NT2/D1 (cell line): ENCODE data around the gene NSMCE1.

Experiments used
- DNase-seq: peaks from one replicate; pipeline ENCODE4 v3.0.0-alpha.2; 2011; ENCODE audit warnings: low read depth, low spot score
- H3K27me3 ChIP-seq: 2 replicates; pipeline ENCODE4 v1.6.0; 2011; ENCODE audit warnings: mild to moderate bottlenecking; ENCODE audit not compliant: insufficient read length, insufficient read depth
- H3K36me3 ChIP-seq: 2 replicates; pipeline ENCODE4 v1.6.1; 2011; ENCODE audit warnings: mild to moderate bottlenecking, low read length, mixed read lengths; ENCODE audit not compliant: insufficient read depth, insufficient read length
- H3K4me1 ChIP-seq: 2 replicates; pipeline ENCODE4 v1.5.1; 2011; ENCODE audit not compliant: insufficient read depth, insufficient read length
- H3K4me3 ChIP-seq: 2 replicates; pipeline ENCODE4 v1.5.1; 2011; ENCODE audit warnings: low read depth; ENCODE audit not compliant: insufficient read length
- H3K9ac ChIP-seq: 2 replicates; pipeline ENCODE4 v1.6.0; 2011; ENCODE audit warnings: low read depth; ENCODE audit not compliant: insufficient read length
- H3K9me3 ChIP-seq: 2 replicates; pipeline ENCODE4 v1.5.1; 2011; ENCODE audit warnings: mild to moderate bottlenecking, low read length; ENCODE audit not compliant: insufficient read depth
- SUZ12 ChIP-seq: IDR thresholded peaks from 2 replicates; pipeline ENCODE4 v1.6.1; 2011; ENCODE audit not compliant: insufficient read length, insufficient read depth; ENCODE audit errors: extremely low read depth
- YY1 ChIP-seq: IDR thresholded peaks from 2 replicates; pipeline ENCODE4 v1.6.1; 2011; ENCODE audit not compliant: insufficient read length, insufficient read depth
- ZNF274 ChIP-seq: IDR thresholded peaks from 2 replicates; pipeline ENCODE4 v1.6.1; 2011; ENCODE audit warnings: mild to moderate bottlenecking, low read depth, low read length

Gene NSMCE1

DNA sequence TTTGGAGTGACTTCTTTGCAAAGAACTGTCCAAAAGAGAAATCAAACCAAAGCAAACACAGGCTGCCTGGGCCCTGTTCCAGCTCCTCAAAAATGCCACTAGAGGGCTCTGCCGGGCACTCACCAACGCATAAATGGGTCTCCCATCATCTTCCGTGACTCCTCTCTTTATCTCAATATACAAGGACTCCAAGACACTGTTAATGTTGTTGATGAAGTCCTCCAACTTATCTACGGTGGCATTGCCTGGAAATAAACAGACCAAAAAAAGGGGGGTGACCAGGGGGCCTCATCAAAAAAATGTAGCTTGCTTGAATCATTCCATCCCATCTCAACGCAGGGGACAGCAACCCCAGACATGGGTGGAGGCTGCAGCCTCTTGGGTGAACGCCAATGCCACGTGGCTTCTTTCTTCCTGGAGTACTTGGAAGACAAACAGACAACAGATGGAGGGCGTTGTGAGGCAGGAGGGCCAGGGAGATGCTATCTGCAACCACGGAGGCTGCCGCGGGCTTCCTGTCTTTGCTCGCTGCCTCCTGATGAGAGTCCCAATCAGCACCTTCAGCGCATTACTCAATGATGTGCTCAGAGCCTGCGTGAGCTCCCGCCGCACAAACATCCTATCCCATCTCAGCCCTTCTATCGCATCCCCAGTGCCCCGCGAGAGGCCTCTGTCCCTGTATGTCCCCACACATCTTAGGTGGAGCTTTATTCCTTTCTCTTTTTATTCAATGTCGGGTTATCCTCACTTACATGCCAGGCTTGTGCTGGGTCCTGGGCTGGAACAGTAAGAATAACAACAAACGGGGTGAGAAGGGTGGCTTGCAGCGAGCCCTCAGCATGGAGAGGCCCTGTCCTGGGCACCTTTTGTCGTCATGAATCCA, 33.3 kb downstream of the NSMCE1 start:
- DNase-seq = peak; percentile 35
- Histone ChIP-seq H3K36me3 (peaks cover 46% of the 10 kb centered on the region), H3K4me1 (peaks cover 11% of the 10 kb centered on the region), H3K27me3 (no peaks in the 10 kb centered on the region), H3K9me3 (no peaks in the 10 kb centered on the region), H3K4me3 (no peak overlapping the region), H3K9ac (no peak overlapping the region)
- TF ChIP-seq ZNF274 (no peak), SUZ12 (no peak), YY1 (no peak)

DNA sequence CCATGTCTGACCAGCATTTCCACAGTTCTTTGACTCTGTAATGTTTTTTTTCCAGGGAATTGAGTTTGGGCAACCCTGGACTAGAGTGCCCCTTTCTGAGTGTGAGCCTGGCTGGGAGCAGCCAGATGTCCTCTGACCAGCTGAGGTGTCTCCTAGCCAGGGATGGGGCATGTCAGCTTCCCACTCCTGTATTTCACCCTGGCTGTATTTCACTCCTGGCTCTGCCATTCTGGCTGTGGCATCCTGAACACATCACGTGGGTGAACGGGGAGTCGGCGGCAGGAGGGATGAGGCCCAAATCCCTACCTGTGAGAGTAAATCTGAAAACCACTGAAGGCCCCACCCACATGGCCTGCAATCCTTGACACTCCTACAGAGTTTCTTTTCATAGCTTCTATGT, 34.0 kb downstream of the NSMCE1 start:
- no peak for DNase-seq
- no peaks in the 10 kb centered on the region for H3K9me3 ChIP-seq
- no peaks in the 10 kb centered on the region for H3K27me3 ChIP-seq
- TF ChIP-seq ZNF274 = no peak
- TF ChIP-seq YY1 = no peak
- TF ChIP-seq SUZ12 = no peak
- peaks cover 49% of the 10 kb centered on the region for H3K36me3 ChIP-seq
- H3K4me3 ChIP-seq = no peak overlapping the region
- no peak overlapping the region for H3K9ac ChIP-seq
- peaks cover 11% of the 10 kb centered on the region for H3K4me1 ChIP-seq

DNA sequence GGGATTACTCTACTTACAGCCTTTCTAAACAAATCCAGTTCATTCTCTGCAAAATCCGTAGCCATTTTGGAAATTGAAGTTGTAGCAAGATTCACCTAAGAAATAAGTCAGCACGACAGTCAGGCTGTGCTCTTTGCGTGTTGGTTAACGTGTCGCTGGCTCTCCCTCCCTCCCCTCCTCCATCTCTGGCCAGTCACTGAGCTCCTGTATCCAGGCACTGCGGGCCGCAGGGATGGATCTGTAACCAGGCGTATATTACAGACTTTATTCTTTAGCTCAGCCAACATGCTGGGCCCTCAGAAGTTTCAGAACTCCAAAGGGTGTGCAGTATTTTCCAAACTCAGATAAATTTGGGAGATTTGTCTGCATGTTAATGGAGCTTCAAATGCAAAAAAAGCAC, 34.4 kb downstream of the NSMCE1 start:
- H3K27me3 ChIP-seq = no peaks in the 10 kb centered on the region
- H3K36me3 ChIP-seq = peaks cover 51% of the 10 kb centered on the region
- H3K9ac ChIP-seq = no peak overlapping the region
- H3K9me3 ChIP-seq = no peaks in the 10 kb centered on the region
- H3K4me3 ChIP-seq = no peak overlapping the region
- no peak for DNase-seq
- H3K4me1 ChIP-seq = peaks cover 11% of the 10 kb centered on the region
- TF ChIP-seq SUZ12 (no peak), ZNF274 (no peak), YY1 (no peak)

DNA sequence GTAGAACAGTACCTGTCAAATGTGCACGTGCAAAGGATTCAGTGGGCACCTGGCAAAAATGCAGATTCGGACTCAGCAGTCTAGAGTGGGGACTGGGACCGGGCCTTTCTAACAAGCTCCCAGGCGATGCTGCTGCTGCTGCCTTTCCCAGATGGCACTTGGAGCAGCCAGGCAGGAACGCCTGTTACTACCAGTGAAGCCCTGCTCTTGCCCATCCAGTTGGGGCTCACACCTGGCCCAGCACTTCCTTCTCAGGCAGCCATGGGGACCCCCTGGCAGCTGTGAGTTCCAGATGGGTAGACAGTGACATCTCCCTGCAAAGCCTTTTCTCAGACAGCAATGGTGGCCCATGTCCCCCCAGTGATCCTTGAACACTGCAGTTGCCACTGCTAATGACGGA, 34.8 kb downstream of the NSMCE1 start:
- no peak for TF ChIP-seq ZNF274
- TF ChIP-seq SUZ12 = no peak
- Histone ChIP-seq H3K4me3 (no peak overlapping the region), H3K4me1 (peaks cover 11% of the 10 kb centered on the region), H3K9ac (peak overlapping the region; percentile 18), H3K27me3 (no peaks in the 10 kb centered on the region), H3K36me3 (peaks cover 54% of the 10 kb centered on the region), H3K9me3 (no peaks in the 10 kb centered on the region)
- no peak for DNase-seq

DNA sequence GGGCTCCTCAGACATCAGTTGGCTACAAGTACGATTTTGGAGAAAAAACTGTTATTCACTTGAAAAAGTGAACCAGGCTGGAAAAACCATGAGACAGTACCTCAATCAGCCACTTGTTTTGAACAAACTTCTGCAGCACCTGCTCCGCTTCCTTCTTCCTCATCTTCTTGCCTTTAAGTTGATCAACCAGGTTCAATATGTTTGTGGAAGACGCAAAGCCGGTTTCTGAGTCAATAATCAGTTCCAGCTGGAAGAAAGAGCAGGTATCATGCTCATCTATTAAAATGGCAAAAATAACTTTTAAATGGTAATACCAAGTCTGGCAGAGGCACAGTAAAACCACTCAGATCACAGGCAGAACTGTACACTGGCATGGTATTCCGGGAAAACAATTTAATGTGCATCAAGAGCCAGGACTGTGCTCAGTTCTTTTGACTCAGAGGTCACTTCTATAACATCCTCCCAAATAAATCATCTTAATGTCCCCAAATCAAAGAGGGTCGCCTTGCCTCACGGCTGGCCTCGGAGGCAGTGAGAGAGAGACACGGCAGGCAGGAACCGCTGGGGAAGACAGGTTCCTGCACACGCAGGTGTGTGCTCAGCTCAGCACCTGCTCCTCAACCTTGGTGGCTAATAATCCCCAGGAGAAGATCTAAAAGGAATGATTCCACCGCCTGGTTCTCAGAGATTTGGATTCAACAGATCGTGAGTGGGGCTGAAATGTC, 35.5 kb downstream of the NSMCE1 start:
- DNase-seq = no peak
- no peak for TF ChIP-seq SUZ12
- no peak for TF ChIP-seq YY1
- TF ChIP-seq ZNF274 = no peak
- Histone ChIP-seq H3K27me3 (no peaks in the 10 kb centered on the region), H3K9ac (no peak overlapping the region), H3K36me3 (peaks cover 55% of the 10 kb centered on the region), H3K4me3 (no peak overlapping the region), H3K4me1 (peaks cover 10% of the 10 kb centered on the region), H3K9me3 (no peaks in the 10 kb centered on the region)

DNA sequence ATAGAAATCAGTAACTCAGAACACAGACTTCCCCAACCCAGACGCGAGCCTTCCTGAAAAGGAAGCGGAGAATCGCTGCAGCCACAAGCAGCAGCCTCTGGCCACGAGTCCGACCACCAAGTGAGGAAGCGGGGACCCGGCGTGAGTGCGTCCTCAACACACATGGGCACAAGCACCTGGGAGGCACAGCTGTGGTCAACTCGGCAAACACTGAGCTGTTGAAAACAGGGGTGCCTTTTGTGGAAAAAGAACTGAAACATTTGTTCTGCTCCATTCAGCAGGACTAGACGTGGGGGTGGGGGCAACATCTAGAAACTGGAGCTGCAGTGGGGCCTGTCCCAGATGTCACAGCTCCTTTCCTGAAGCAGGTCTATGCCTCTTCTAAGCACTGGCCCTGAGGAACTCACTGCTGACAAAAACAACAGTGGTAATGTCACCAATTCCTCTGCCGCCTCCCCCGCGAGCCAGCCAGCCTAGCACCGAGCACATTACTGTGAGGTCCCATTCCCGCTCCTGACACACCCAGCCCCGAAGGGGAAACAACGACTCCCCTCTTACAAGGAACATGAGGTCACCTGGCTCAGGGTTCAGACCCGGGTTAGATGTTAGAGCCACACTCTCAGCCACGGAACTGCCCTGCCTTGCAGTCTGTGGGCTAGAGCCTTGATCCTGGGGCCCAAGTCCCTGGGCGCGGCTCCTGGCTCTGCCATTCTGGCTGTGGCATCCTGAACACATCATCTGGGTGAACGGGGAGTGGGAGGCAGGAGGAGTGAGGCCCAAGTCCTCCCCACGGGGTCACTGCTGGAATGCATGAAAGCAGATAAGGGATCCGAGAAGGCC, 36.3 kb downstream of the NSMCE1 start:
- Histone ChIP-seq H3K27me3 (no peaks in the 10 kb centered on the region), H3K9me3 (no peaks in the 10 kb centered on the region), H3K4me1 (peaks cover 6% of the 10 kb centered on the region), H3K4me3 (no peak overlapping the region), H3K9ac (no peak overlapping the region), H3K36me3 (peaks cover 58% of the 10 kb centered on the region)
- DNase-seq = no peak
- TF ChIP-seq YY1 (no peak), ZNF274 (no peak), SUZ12 (no peak)
